AG08395 (cell line): ENCODE results near the gene EHMT2.
A peak's percentile ranks its signal among the peaks of the same experiment; 100 is the strongest.
"Not testable (repeated sequence)": the region's sequence is repeated elsewhere in the genome, so short reads cannot be mapped to it uniquely, and the experiment has no call there.

ENCODE experiments used
- DNase-seq: peaks from one replicate; pipeline ENCODE4 v3.0.0; 2012; ENCODE audit warnings: mixed read lengths, low spot score

Gene EHMT2

GRCh38 chr6:31897612-31898382 lies at the start of gene EHMT2:
TSS of gene EHMT2 (minus strand) at chr6:31897698. CDS start at chr6:31897677, 21 bp downstream.
- DNase-seq, result peak; percentile 92

GRCh38 chr6:31947070-31947675 lies 49.7 kb upstream of the EHMT2 start:
- DNase-seq, result no peak

- no peak for DNase-seq
Measured at GRCh38 chr6:31946370-31946885, 48.9 kb upstream of the EHMT2 start.

GRCh38 chr6:31945507-31946369 lies 48.2 kb upstream of the EHMT2 start, which contains the start of gene CFB:
TSS of gene CFB (plus strand) at chr6:31946095. CDS start at chr6:31946222, 127 bp downstream.
- peak; percentile 93 for DNase-seq

GRCh38 chr6:31945154-31945506 lies 47.6 kb upstream of the EHMT2 start:
- DNase-seq, result no peak

- DNase-seq, result no peak
Measured at GRCh38 chr6:31943742-31944141, 46.2 kb upstream of the EHMT2 start.

- DNase-seq, result peak; percentile 29
Measured at GRCh38 chr6:31940256-31940664, 42.8 kb upstream of the EHMT2 start.

GRCh38 chr6:31935823-31936222 lies 38.3 kb upstream of the EHMT2 start:
- DNase-seq, result no peak

- no peak for DNase-seq
Measured at GRCh38 chr6:31935021-31935420, 37.5 kb upstream of the EHMT2 start.

- DNase-seq, result no peak
Measured at GRCh38 chr6:31933537-31933936, 36.0 kb upstream of the EHMT2 start.

GRCh38 chr6:31932137-31932536 lies 34.6 kb upstream of the EHMT2 start:
- not testable (repeated sequence) for DNase-seq

- DNase-seq, result no peak
Measured at GRCh38 chr6:31930962-31931361, 33.5 kb upstream of the EHMT2 start.

- DNase-seq, result no peak
Measured at GRCh38 chr6:31928672-31928939, 31.1 kb upstream of the EHMT2 start.

GRCh38 chr6:31927863-31928671 lies 30.6 kb upstream of the EHMT2 start:
- no peak for DNase-seq

GRCh38 chr6:31927242-31927862 lies 29.9 kb upstream of the EHMT2 start, which contains the start of gene C2:
TSS of gene C2 (plus strand) at chr6:31927717. CDS start at chr6:31927753, 36 bp downstream.
- DNase-seq, result no peak

- DNase-seq, result no peak
Measured at GRCh38 chr6:31922942-31923341, 25.4 kb upstream of the EHMT2 start.

GRCh38 chr6:31920811-31921210 lies 23.3 kb upstream of the EHMT2 start:
- no peak for DNase-seq

- DNase-seq, result no peak
Measured at GRCh38 chr6:31919624-31920303, 22.3 kb upstream of the EHMT2 start.

- no peak for DNase-seq
Measured at GRCh38 chr6:31918069-31918720, 20.7 kb upstream of the EHMT2 start.

GRCh38 chr6:31915756-31916155 lies 18.3 kb upstream of the EHMT2 start:
- DNase-seq, result no peak
